ENCODE results near the gene CLNK. TPM values are rescaled to one million over a fixed set of nuclear protein-coding genes. Genes with fewer than 3 reads are reported as not detected.

Gene CLNK
- total and polyA plus RNA-seq, 2 experiments from 2014 or later, result not detected

DNA sequence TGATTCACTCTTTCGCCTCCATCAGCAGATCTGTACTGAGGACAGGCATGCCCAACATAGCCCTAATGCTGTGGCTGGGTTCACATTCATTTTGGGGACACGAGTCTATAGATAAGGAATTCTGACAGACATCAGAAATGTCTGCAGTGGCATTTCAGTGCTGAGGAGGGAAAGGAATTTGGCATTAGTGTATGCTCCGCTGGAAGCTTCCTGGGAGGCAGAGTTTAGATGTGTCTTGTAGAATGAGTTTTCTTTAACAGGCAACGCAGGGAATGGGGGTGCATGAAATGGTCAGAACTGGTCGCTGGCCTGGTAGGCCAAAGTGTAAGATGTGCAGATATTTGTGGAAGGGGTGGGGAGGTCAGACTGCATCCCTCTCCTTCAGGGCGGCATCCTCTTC lies 183.8 kb downstream of the CLNK start:
- Histone ChIP-seq H3K9me3 (ENCODE audit: low read depth) (no peaks in the 10 kb centered on the region), H3K36me3 (replicated peaks; ENCODE audit: insufficient read depth, low read depth) (no peaks in the 10 kb centered on the region), H3K27me3 (no peaks in the 10 kb centered on the region), H3K9me2 (replicated peaks; ENCODE audit: insufficient read depth) (no peaks in the 10 kb centered on the region), H4K20me1 (ENCODE audit: insufficient read depth, poor library complexity, severe bottlenecking) (no peaks in the 10 kb centered on the region), H3K4me1 (ENCODE audit: insufficient read depth) (no peaks in the 10 kb centered on the region), H2AFZ (no peak overlapping the region), H3K79me2 (no peaks in the 10 kb centered on the region), H3K4me2 (no peak overlapping the region), H3K27ac (no peak overlapping the region), H3K4me3 (no peak overlapping the region)
- no peak for DNase-seq (ENCODE audit: low spot score)
- WGBS (ENCODE audit: low lambda C conversion rate, missing lambda C conversion rate), result 90% methylated on average over 6 of the region's 6 CpGs
- TF ChIP-seq, protein P1, sequence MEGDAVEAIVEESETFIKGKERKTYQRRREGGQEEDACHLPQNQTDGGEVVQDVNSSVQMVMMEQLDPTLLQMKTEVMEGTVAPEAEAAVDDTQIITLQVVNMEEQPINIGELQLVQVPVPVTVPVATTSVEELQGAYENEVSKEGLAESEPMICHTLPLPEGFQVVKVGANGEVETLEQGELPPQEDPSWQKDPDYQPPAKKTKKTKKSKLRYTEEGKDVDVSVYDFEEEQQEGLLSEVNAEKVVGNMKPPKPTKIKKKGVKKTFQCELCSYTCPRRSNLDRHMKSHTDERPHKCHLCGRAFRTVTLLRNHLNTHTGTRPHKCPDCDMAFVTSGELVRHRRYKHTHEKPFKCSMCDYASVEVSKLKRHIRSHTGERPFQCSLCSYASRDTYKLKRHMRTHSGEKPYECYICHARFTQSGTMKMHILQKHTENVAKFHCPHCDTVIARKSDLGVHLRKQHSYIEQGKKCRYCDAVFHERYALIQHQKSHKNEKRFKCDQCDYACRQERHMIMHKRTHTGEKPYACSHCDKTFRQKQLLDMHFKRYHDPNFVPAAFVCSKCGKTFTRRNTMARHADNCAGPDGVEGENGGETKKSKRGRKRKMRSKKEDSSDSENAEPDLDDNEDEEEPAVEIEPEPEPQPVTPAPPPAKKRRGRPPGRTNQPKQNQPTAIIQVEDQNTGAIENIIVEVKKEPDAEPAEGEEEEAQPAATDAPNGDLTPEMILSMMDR (IDR thresholded peaks at IDR 0.05; ENCODE audit: poor library complexity), result no peak
- TF ChIP-seq EZH2phosphoT487 (IDR thresholded peaks at IDR 0.05; ENCODE audit: low read depth, severe bottlenecking, unreplicated experiment) (no peak), EZH2 (IDR thresholded peaks at IDR 0.05; ENCODE audit: borderline replicate concordance) (no peak)

DNA sequence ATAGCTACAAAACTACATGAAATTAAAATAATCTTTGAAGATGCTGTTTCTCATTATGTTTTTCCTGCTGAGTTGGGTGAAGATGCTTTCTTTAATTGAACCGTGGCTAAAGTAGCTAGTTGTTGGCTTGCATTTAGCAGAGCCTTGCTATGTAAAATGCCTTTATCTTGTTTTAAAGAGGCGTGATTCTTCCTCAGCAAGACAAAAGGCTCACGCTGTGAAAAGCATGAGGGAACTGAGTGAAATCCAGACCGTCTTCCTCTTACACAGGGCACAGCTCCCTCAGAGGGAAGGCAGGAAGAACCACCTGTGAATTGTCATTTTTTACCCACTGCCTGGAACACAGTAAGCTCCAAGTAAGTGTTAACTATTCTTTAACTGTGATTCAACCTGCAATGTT lies 188.4 kb downstream of the CLNK start:
- H3K4me1 ChIP-seq (ENCODE audit: insufficient read depth), result no peaks in the 10 kb centered on the region
- no peaks in the 10 kb centered on the region for H3K36me3 ChIP-seq (replicated peaks; ENCODE audit: insufficient read depth, low read depth)
- no peak overlapping the region for H2AFZ ChIP-seq
- H3K27me3 ChIP-seq, result no peaks in the 10 kb centered on the region
- no peak for DNase-seq (ENCODE audit: low spot score)
- 34% methylated on average over 4 of the region's 4 CpGs for WGBS (ENCODE audit: low lambda C conversion rate, missing lambda C conversion rate)
- H3K9me3 ChIP-seq (ENCODE audit: low read depth), result no peaks in the 10 kb centered on the region
- no peaks in the 10 kb centered on the region for H3K9me2 ChIP-seq (replicated peaks; ENCODE audit: insufficient read depth)
- H3K79me2 ChIP-seq, result no peaks in the 10 kb centered on the region
- no peaks in the 10 kb centered on the region for H4K20me1 ChIP-seq (ENCODE audit: insufficient read depth, poor library complexity, severe bottlenecking)
- no peak overlapping the region for H3K4me3 ChIP-seq
- H3K4me2 ChIP-seq, result no peak overlapping the region
- H3K27ac ChIP-seq, result no peak overlapping the region
- TF ChIP-seq, protein P1 (IDR thresholded peaks at IDR 0.05; ENCODE audit: poor library complexity), result no peak
- TF ChIP-seq EZH2 (IDR thresholded peaks at IDR 0.05; ENCODE audit: borderline replicate concordance), result no peak
- TF ChIP-seq EZH2phosphoT487 (IDR thresholded peaks at IDR 0.05; ENCODE audit: low read depth, severe bottlenecking, unreplicated experiment), result no peak

DNA sequence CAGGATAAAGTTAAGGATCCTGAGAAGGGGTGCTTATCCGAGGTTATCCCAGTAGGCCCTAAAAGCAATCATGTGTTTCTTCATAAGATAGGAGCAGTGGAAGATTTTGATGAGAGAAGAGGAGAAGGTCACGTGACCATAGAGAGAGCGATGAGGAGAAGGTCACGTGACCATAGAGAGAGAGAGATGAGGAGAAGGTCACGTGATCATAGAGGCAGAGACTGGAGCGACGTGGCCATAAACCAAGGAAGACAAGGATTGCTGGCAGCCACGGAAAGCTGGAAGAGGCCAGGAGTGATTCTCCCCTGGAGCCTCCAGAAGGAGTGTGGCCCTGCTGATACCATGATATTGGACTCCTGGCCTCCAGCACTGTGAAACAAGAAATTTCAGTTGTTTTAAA lies 188.9 kb downstream of the CLNK start:
- Histone ChIP-seq H3K4me2 (no peak overlapping the region), H2AFZ (no peak overlapping the region), H3K27me3 (no peaks in the 10 kb centered on the region), H3K4me3 (no peak overlapping the region), H3K27ac (no peak overlapping the region), H3K79me2 (no peaks in the 10 kb centered on the region), H3K4me1 (ENCODE audit: insufficient read depth) (no peaks in the 10 kb centered on the region), H3K9me3 (ENCODE audit: low read depth) (no peaks in the 10 kb centered on the region), H3K36me3 (replicated peaks; ENCODE audit: insufficient read depth, low read depth) (no peaks in the 10 kb centered on the region), H4K20me1 (ENCODE audit: insufficient read depth, poor library complexity, severe bottlenecking) (no peaks in the 10 kb centered on the region), H3K9me2 (replicated peaks; ENCODE audit: insufficient read depth) (no peaks in the 10 kb centered on the region)
- no peak for TF ChIP-seq EZH2 (IDR thresholded peaks at IDR 0.05; ENCODE audit: borderline replicate concordance)
- no peak for TF ChIP-seq EZH2phosphoT487 (IDR thresholded peaks at IDR 0.05; ENCODE audit: low read depth, severe bottlenecking, unreplicated experiment)
- TF ChIP-seq, protein P1 (IDR thresholded peaks at IDR 0.05; ENCODE audit: poor library complexity), result no peak
- no peak for DNase-seq (ENCODE audit: low spot score)
- 70% methylated on average over 8 of the region's 8 CpGs for WGBS (ENCODE audit: low lambda C conversion rate, missing lambda C conversion rate)

DNA sequence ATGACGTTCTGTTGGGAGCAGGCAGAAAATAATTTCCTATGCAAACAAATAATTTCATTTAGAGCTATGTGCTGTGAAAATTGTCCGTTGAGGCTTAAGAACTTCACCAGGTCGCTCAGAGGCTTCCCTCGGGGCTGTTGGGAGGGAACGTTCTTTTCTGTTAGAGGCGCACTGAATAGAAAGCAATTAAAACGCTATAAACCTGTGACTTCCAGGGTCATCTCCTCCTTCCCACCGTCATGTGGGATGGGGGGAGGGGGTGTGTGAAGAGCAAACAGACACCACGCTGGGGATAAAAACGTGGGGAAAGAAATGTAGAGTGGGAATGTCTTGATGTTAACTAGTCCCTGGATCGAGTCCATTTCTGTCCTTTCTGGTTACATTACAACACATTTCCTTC lies 192.1 kb downstream of the CLNK start:
- Histone ChIP-seq H3K27ac (no peak overlapping the region), H3K36me3 (replicated peaks; ENCODE audit: insufficient read depth, low read depth) (no peaks in the 10 kb centered on the region), H3K4me3 (no peak overlapping the region), H3K4me1 (ENCODE audit: insufficient read depth) (no peaks in the 10 kb centered on the region), H3K4me2 (no peak overlapping the region), H3K79me2 (no peaks in the 10 kb centered on the region), H3K9me2 (replicated peaks; ENCODE audit: insufficient read depth) (no peaks in the 10 kb centered on the region), H2AFZ (no peak overlapping the region), H3K9me3 (ENCODE audit: low read depth) (no peaks in the 10 kb centered on the region), H4K20me1 (ENCODE audit: insufficient read depth, poor library complexity, severe bottlenecking) (no peaks in the 10 kb centered on the region), H3K27me3 (no peaks in the 10 kb centered on the region)
- WGBS (ENCODE audit: low lambda C conversion rate, missing lambda C conversion rate), result 46% methylated on average over 11 of the region's 11 CpGs
- TF ChIP-seq, protein P1 (IDR thresholded peaks at IDR 0.05; ENCODE audit: poor library complexity), result no peak
- TF ChIP-seq EZH2 (IDR thresholded peaks at IDR 0.05; ENCODE audit: borderline replicate concordance) (no peak), EZH2phosphoT487 (IDR thresholded peaks at IDR 0.05; ENCODE audit: low read depth, severe bottlenecking, unreplicated experiment) (no peak)
- no peak for DNase-seq (ENCODE audit: low spot score)
